GM12878 (cell line): ENCODE measurements around the gene TPR. TPM values are rescaled to one million over a fixed set of nuclear protein-coding genes. Genes with fewer than 3 reads are reported as not detected.

ENCODE experiments used
- ATAC-seq: fragments of 200-7000 bp; cut with Tn5 transposase; 3 replicates; pipeline ENCODE4 v1.9.1; 2020; ENCODE audit warnings: mild to moderate bottlenecking, moderate library complexity
- BruUV-seq: library from RNA; stranded (reverse); fragments of 400-500 nt; replicated peaks from 2 replicates; lab custom pipeline; 2021; lab: Mats Ljungman, UMichigan
- CTCF ChIA-PET: fragments of 300-600 bp; sonication (Branson Sonifier 250); formaldehyde crosslinking; extraction: SDS; loops from one replicate; lab custom pipeline; 2021; ENCODE audit warnings: inconsistent platforms; lab: Yijun Ruan, JAX
- POLR2A ChIA-PET: fragments of 350-600 bp; formaldehyde crosslinking; extraction: SDS; loops from one replicate; lab custom pipeline; 2021; ENCODE audit warnings: inconsistent platforms; lab: Charles Lee
- RAD21 ChIA-PET: fragments of 300-600 bp; sonication (Branson Sonifier 250); formaldehyde crosslinking; loops from one replicate; lab custom pipeline; 2023; ENCODE audit warnings: antibody characterized with exemption; ENCODE audit not compliant: unreplicated experiment; lab: Charles Lee
- SMC1A ChIA-PET: fragments of 300-600 bp; sonication (Branson Sonifier 250); formaldehyde crosslinking; loops from one replicate; lab custom pipeline; 2023; ENCODE audit not compliant: unreplicated experiment, uncharacterized antibody; lab: Charles Lee
- DNase-seq: peaks from one replicate; pipeline ENCODE4 v3.0.0-alpha.2; 2011; ENCODE audit warnings: low read depth, low spot score
- FAIRE-seq: peaks from 3 replicates; lab custom pipeline; 2011; peaks lifted over from hg19 to GRCh38; lab: Jason Lieb, UNC
- H2AFZ ChIP-seq: 2 replicates; pipeline ENCODE4 v1.6.0; 2011; ENCODE audit warnings: low read depth, low read length, control low read depth; ENCODE audit not compliant: control insufficient read depth
- H3K27ac ChIP-seq: 2 replicates; pipeline ENCODE4 v1.5.1; 2011; ENCODE audit warnings: control low read depth; ENCODE audit not compliant: control insufficient read depth, insufficient read depth
- H3K27me3 ChIP-seq, 2 experiments: replicated peaks in 1 of 2; 2 replicates each; pipeline versions ENCODE4 v1.6.0 to v1.6.1; 2011; ENCODE audit warnings: low read length in 1 of 2; ENCODE audit not compliant: control insufficient read depth in 2 of 2, insufficient read depth in 2 of 2
- H3K36me3 ChIP-seq, 2 experiments: 2 replicates each; pipeline ENCODE4 v1.5.1; 2011; ENCODE audit warnings: low read length in 1 of 2; ENCODE audit not compliant: control insufficient read depth in 2 of 2, insufficient read depth in 2 of 2
- H3K4me1 ChIP-seq: 2 replicates; pipeline ENCODE4 v1.6.1; 2011; ENCODE audit warnings: mild to moderate bottlenecking, low read length, moderate library complexity, mixed read lengths; ENCODE audit not compliant: control insufficient read depth, insufficient read depth
- H3K4me2 ChIP-seq: 2 replicates; pipeline ENCODE4 v1.6.0; 2011; ENCODE audit warnings: control low read depth; ENCODE audit not compliant: control insufficient read depth, insufficient read depth
- H3K4me3 ChIP-seq: fragments of 200-600 bp; sonication (generic); 2 replicates; pipeline ENCODE4 v1.5.1; 2016
- H3K79me2 ChIP-seq: 2 replicates; pipeline ENCODE4 v1.6.0; 2011; ENCODE audit warnings: low read length; ENCODE audit not compliant: control insufficient read depth, insufficient read depth
- H3K9ac ChIP-seq: 2 replicates; pipeline ENCODE4 v1.8.0; 2011; ENCODE audit warnings: low read length, control low read depth, mixed read lengths; ENCODE audit not compliant: control insufficient read depth, insufficient read depth
- H3K9me3 ChIP-seq: replicated peaks from 3 replicates; pipeline ENCODE4 v1.5.1; 2011; ENCODE audit warnings: mild to moderate bottlenecking, low read length; ENCODE audit not compliant: control insufficient read depth, insufficient read depth
- H4K20me1 ChIP-seq: 2 replicates; pipeline ENCODE4 v1.6.0; 2011; ENCODE audit not compliant: control insufficient read depth, insufficient read depth
- CEBPB ChIP-seq, 2 experiments: fragments of 150-350 bp in 1 of 2; IDR thresholded peaks; 2 replicates each; pipeline ENCODE4 v1.6.1; 2012 to 2014; ENCODE audit warnings: low read depth in 2 of 2, low read length in 2 of 2, borderline replicate concordance in 1 of 2, inconsistent platforms in 1 of 2
- KDM1A ChIP-seq: fragments of 200-600 bp; sonication (generic); IDR thresholded peaks from 2 replicates; pipeline ENCODE4 v1.6.1; 2016; ENCODE audit warnings: borderline replicate concordance
- MYB ChIP-seq: fragments of 150-350 bp; IDR thresholded peaks from 2 replicates; pipeline ENCODE4 v1.6.1; 2014; ENCODE audit warnings: mild to moderate bottlenecking, low read depth, low read length, borderline replicate concordance
- REST ChIP-seq: IDR thresholded peaks from 2 replicates; pipeline ENCODE4 v1.6.1; 2012; ENCODE audit warnings: mild to moderate bottlenecking, low read depth, low read length
- WGBS: methylation state at CpG from one replicate; pipeline ENCODE4 v1.1.6; 2016; ENCODE audit warnings: low lambda C conversion rate; ENCODE audit not compliant: insufficient replicate concordance, insufficient coverage; ENCODE audit errors: missing lambda C conversion rate; 5-methylcytosine and 5-hydroxymethylcytosine counted together
- in situ Hi-C: fragments of 300-500 bp; cut with MboI; formaldehyde crosslinking; loops from 9 replicates; pipeline ENCODE4 v1.14.3; 2018; ENCODE audit warnings: mixed read lengths
- intact Hi-C: fragments of 100-400 bp; cut with micrococcal nuclease; formaldehyde crosslinking; loops from one replicate; pipeline ENCODE4 v1.14.2; 2022; ENCODE audit not compliant: unreplicated experiment
- polyA plus RNA-seq, 11 experiments: library from polyadenylated mRNA; depleted of rRNA in 4 of 11; unstranded in 6 of 11; stranded (reverse) in 5 of 11; fragments of >200 nt; fragmentation: Nextera tagmentation in 4 of 11; fragmentation: Illumina TruSeq in 1 of 11; extraction: Ambion mirVana in 4 of 11; extraction: Trizol in 1 of 11; gene quantifications; 1 replicate in 1 of 11; 2 replicates in 10 of 11; pipeline versions ENCODE4 v1.2.1 to v1.2.3, GENCODE V29; 2011 to 2016; ENCODE audit warnings: inconsistent platforms in 2 of 11, missing spikeins in 2 of 11, low read depth in 1 of 11
- total RNA-seq, 4 experiments: library from RNA; depleted of rRNA in 3 of 4; stranded (reverse); fragments of >200 nt in 3 of 4; fragmentation: Illumina TruSeq in 1 of 4; extraction: Trizol in 1 of 4; gene quantifications; 2 replicates each; pipeline versions ENCODE4 v1.2.1 to v1.2.3, GENCODE V29; 2013 to 2021
- TF ChIP-seq, protein P1 (sequence below): IDR thresholded peaks from 2 replicates; pipeline ENCODE4 v1.6.1; 2011; ENCODE audit warnings: low read depth, mild to moderate bottlenecking, low read length, moderate library complexity, borderline replicate concordance; ENCODE audit errors: extremely low read depth
- TF ChIP-seq, protein P2 (sequence below): fragments of 450-650 bp; IDR thresholded peaks from 2 replicates; pipeline ENCODE4 v1.6.1; 2017; ENCODE audit warnings: mild to moderate bottlenecking

Gene TPR
- total and polyA plus RNA-seq, 10 of the 15 experiments (the other 5 are each of a cell fraction or from before 2014, with no cell fraction given): 30.9 to 122 (median 92.2) TPM

DNA sequence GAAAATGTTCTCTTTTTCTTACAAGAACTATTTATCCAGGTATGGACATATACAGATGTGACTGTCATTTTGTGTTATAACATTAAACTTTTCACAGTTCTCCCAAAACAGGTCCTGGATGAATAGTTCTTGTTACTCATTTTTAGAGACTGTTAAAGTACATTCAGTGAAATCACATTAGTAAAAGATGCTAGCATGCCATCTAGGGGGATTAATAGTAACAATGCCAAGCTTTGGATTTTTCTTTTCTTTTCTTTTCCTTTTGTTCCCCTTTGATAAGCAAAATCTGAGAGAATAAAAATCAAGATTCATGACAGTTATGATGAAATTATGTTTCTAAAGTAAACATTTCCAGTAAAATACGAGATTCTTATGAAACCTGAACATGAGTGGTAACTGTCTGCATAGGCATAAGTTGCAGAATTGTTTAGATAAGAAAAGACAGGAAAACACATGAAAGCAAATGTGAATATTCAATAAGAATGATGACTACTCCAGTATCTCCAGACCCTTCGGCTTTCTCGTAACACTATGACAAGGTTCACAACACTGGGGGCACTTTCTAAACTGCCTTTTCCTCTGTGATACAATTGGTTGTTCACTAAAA is 77.5 kb downstream of the TPR start (continued):
- no peak for TF ChIP-seq CEBPB (IDR thresholded peaks at IDR 0.05; ENCODE audit: borderline replicate concordance in 1 of 2, low read depth in 2 of 2, low read length in 2 of 2)

GRCh38 chr1:186295980-186296379 is 79.1 kb downstream of the TPR start, which contains the start of gene PRG4:
Gene PRG4 (plus strand): TSS chr1:186296279.
- Histone ChIP-seq H4K20me1 (no peaks in the 10 kb centered on the region), H3K4me1 (no peaks in the 10 kb centered on the region), H3K79me2 (no peaks in the 10 kb centered on the region), H2AFZ (no peak within 1 kb of the TSS), H3K4me3 (no peak within 1 kb of the TSS), H3K27me3 (no peaks in the 10 kb centered on the region), H3K36me3 (no peaks in the 10 kb centered on the region), H3K27ac (no peak within 1 kb of the TSS), H3K9ac (no peak within 1 kb of the TSS), H3K4me2 (no peak within 1 kb of the TSS), H3K9me3 (no peaks in the 10 kb centered on the region)
- ChIA-PET SMC1A (interaction anchor here (0.7 to 1.5 kb wide), 2 partner anchors 11 to 27 kb away, joined by 3 to 7 read pairs; no protein-coding TSS in a partner anchor), RAD21 (no interaction called here), POLR2A (no interaction called here), CTCF (interaction anchor here (0.7 to 0.9 kb wide), 3 partner anchors 10 to 35 kb away, joined by 3 read pairs; no protein-coding TSS in a partner anchor)
- DNase-seq (no peak), FAIRE-seq (no peak), ATAC-seq (no peak)
- in situ Hi-C loops (no loop called here), intact Hi-C loops (no loop called here)
- no TSS peak for BruUV-seq
- TF ChIP-seq, protein P1, sequence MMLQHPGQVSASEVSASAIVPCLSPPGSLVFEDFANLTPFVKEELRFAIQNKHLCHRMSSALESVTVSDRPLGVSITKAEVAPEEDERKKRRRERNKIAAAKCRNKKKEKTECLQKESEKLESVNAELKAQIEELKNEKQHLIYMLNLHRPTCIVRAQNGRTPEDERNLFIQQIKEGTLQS: no peak
- TF ChIP-seq MYB (no peak), REST (no peak), KDM1A (no peak)
- TF ChIP-seq, protein P2, sequence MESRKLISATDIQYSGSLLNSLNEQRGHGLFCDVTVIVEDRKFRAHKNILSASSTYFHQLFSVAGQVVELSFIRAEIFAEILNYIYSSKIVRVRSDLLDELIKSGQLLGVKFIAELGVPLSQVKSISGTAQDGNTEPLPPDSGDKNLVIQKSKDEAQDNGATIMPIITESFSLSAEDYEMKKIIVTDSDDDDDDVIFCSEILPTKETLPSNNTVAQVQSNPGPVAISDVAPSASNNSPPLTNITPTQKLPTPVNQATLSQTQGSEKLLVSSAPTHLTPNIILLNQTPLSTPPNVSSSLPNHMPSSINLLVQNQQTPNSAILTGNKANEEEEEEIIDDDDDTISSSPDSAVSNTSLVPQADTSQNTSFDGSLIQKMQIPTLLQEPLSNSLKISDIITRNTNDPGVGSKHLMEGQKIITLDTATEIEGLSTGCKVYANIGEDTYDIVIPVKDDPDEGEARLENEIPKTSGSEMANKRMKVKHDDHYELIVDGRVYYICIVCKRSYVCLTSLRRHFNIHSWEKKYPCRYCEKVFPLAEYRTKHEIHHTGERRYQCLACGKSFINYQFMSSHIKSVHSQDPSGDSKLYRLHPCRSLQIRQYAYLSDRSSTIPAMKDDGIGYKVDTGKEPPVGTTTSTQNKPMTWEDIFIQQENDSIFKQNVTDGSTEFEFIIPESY: no peak
- WGBS: 17% methylated on average over 3 of the region's 3 CpGs
